ENCODE results near the gene CEACAM6. TPM values are rescaled to one million over a fixed set of nuclear protein-coding genes. Genes with fewer than 3 reads are reported as not detected.

The CEACAM6 gene
- total RNA-seq (under 1 TPM in 2 of 4 donors, not detected in 2; 0.17 to 0.27 TPM), polyA plus RNA-seq (under 1 TPM in 2 of 3 donors, not detected in 1; 0.03 TPM)
- long read RNA-seq, donor 1: 0 reads
- long read RNA-seq, donor 2: 0 reads

DNA sequence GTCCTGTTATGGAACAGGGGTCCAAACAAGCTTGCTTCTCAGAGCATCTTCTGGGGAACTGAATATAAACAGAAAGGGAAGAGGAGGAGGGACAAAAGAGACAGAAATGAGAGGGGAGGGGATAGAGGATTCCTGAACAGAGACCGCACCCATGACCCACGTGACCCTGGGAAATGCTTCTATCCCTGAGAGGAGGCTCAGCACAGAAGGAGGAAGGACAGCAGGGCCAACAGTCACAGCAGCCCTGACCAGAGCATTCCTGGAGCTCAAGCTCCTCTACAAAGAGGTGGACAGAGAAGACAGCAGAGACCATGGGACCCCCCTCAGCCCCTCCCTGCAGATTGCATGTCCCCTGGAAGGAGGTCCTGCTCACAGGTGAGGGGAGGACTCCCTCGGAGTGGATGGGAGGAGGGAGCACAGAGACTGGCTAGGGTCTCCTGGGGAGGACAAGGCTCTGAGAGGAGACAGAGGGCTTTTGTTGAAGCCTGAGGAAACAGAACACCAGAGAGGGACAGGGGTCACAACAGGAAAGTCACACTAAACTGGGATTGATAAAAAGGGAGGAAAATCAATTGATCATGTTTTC is at the start of gene CEACAM6:
TSS of gene CEACAM6 (plus strand) at position 203 of the 586 bp plus-strand sequence. CDS start at position 312, 109 bp downstream.
- no peaks in the 10 kb centered on the region for H3K9me3 ChIP-seq
- DNase-seq: no peak
- no peaks in the 10 kb centered on the region for H3K36me3 ChIP-seq (ENCODE audit: insufficient read depth in 1 of 2, low read depth in 1 of 2)
- 36 to 38% (median 36%) methylated on average over 3 of the region's 3 CpGs for WGBS, 3 donors
- intact Hi-C loops (cut with DNase I): no loop called here
- H3K27me3 ChIP-seq (ENCODE audit: insufficient read depth in 3 of 3, low read length in 2 of 3): peaks cover 0 to 15% (median 3%) of the 10 kb centered on the region in 3 donors
- H3K4me1 ChIP-seq: no peaks in the 10 kb centered on the region
- TF ChIP-seq, protein P1, sequence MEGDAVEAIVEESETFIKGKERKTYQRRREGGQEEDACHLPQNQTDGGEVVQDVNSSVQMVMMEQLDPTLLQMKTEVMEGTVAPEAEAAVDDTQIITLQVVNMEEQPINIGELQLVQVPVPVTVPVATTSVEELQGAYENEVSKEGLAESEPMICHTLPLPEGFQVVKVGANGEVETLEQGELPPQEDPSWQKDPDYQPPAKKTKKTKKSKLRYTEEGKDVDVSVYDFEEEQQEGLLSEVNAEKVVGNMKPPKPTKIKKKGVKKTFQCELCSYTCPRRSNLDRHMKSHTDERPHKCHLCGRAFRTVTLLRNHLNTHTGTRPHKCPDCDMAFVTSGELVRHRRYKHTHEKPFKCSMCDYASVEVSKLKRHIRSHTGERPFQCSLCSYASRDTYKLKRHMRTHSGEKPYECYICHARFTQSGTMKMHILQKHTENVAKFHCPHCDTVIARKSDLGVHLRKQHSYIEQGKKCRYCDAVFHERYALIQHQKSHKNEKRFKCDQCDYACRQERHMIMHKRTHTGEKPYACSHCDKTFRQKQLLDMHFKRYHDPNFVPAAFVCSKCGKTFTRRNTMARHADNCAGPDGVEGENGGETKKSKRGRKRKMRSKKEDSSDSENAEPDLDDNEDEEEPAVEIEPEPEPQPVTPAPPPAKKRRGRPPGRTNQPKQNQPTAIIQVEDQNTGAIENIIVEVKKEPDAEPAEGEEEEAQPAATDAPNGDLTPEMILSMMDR (IDR thresholded peaks at IDR 0.05): no peak
- H3K27ac ChIP-seq: no peak within 1 kb of the TSS
- H3K4me3 ChIP-seq: no peak within 1 kb of the TSS
- ATAC-seq: no peak

DNA sequence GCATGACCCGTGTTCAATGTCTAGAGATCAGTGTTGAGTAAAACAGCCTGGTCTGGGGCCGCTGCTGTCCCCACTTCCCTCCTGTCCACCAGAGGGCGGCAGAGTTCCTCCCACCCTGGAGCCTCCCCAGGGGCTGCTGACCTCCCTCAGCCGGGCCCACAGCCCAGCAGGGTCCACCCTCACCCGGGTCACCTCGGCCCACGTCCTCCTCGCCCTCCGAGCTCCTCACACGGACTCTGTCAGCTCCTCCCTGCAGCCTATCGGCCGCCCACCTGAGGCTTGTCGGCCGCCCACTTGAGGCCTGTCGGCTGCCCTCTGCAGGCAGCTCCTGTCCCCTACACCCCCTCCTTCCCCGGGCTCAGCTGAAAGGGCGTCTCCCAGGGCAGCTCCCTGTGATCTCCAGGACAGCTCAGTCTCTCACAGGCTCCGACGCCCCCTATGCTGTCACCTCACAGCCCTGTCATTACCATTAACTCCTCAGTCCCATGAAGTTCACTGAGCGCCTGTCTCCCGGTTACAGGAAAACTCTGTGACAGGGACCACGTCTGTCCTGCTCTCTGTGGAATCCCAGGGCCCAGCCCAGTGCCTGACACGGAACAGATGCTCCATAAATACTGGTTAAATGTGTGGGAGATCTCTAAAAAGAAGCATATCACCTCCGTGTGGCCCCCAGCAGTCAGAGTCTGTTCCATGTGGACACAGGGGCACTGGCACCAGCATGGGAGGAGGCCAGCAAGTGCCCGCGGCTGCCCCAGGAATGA is 48.4 kb upstream of the CEACAM6 start:
- peaks cover 0 to 23% (median 0%) of the 10 kb centered on the region in 3 donors for H3K27me3 ChIP-seq (ENCODE audit: insufficient read depth in 3 of 3, low read length in 2 of 3)
- 11 to 17% (median 11%) methylated on average over 25 to 26 of the region's 26 CpGs for WGBS, 3 donors
- H3K36me3 ChIP-seq (ENCODE audit: insufficient read depth in 1 of 2, low read depth in 1 of 2): no peaks in the 10 kb centered on the region
- ATAC-seq: no peak
- H3K4me1 ChIP-seq: no peaks in the 10 kb centered on the region
- H3K4me3 ChIP-seq: no peak overlapping the region
- intact Hi-C loops (cut with DNase I): no loop called here
- TF ChIP-seq, protein P1 (IDR thresholded peaks at IDR 0.05): peak; percentile 17
- peak; percentile 22 to 59 for DNase-seq
- no peak overlapping the region for H3K27ac ChIP-seq
- no peaks in the 10 kb centered on the region for H3K9me3 ChIP-seq

DNA sequence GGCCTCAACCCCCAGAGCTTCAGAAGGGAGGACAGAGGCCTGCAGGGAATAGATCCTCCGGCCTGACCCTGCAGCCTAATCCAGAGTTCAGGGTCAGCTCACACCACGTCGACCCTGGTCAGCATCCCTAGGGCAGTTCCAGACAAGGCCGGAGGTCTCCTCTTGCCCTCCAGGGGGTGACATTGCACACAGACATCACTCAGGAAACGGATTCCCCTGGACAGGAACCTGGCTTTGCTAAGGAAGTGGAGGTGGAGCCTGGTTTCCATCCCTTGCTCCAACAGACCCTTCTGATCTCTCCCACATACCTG is 47.9 kb upstream of the CEACAM6 start:
- intact Hi-C loops (cut with DNase I): no loop called here
- TF ChIP-seq, protein P1 (IDR thresholded peaks at IDR 0.05): no peak
- ATAC-seq (no peak), DNase-seq (no peak)
- Histone ChIP-seq H3K4me1 (no peaks in the 10 kb centered on the region), H3K27ac (no peak overlapping the region), H3K9me3 (no peaks in the 10 kb centered on the region), H3K4me3 (no peak overlapping the region), H3K27me3 (ENCODE audit: insufficient read depth in 3 of 3, low read length in 2 of 3) (peaks cover 0 to 29% (median 0%) of the 10 kb centered on the region in 3 donors), H3K36me3 (ENCODE audit: insufficient read depth in 1 of 2, low read depth in 1 of 2) (no peaks in the 10 kb centered on the region)
- 38 to 47% (median 41%) methylated on average over 5 of the region's 5 CpGs for WGBS, 3 donors

DNA sequence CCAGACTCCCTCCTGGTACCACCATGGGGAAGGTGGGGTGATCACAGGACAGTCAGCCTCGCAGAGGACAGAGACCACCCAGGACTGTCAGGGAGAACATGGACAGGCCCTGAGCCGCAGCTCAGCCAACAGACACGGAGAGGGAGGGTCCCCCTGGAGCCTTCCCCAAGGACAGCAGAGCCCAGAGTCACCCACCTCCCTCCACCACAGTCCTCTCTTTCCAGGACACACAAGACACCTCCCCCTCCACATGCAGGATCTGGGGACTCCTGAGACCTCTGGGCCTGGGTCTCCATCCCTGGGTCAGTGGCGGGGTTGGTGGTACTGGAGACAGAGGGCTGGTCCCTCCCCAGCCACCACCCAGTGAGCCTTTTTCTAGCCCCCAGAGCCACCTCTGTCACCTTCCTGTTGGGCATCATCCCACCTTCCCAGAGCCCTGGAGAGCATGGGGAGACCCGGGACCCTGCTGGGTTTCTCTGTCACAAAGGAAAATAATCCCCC is 47.4 kb upstream of the CEACAM6 start:
- Histone ChIP-seq H3K36me3 (ENCODE audit: insufficient read depth in 1 of 2, low read depth in 1 of 2) (no peaks in the 10 kb centered on the region), H3K4me1 (no peaks in the 10 kb centered on the region), H3K27me3 (ENCODE audit: insufficient read depth in 3 of 3, low read length in 2 of 3) (peaks cover 0 to 29% (median 0%) of the 10 kb centered on the region in 3 donors), H3K9me3 (no peaks in the 10 kb centered on the region), H3K27ac (no peak overlapping the region), H3K4me3 (no peak overlapping the region)
- DNase-seq: no peak
- no peak for ATAC-seq
- 59 to 74% (median 72%) methylated on average over 5 of the region's 5 CpGs for WGBS, 3 donors
- intact Hi-C loops (cut with DNase I): no loop called here
- TF ChIP-seq, protein P1 (IDR thresholded peaks at IDR 0.05): no peak
